Peyer's patch (tissue), 4 donors: ENCODE results near the gene SPACA4.
A peak's percentile ranks its signal among the peaks of the same experiment; 100 is the strongest.

Experiments
- CTCF ChIP-seq, 6 experiments: fragments of 450-650 bp in 4 of 6; fragments of 200-600 bp in 2 of 6; sonication (generic) in 1 of 6; IDR thresholded peaks; one replicate each; pipeline ENCODE4 v1.5.1; 2017 to 2019; ENCODE audit warnings: antibody characterized with exemption in 6 of 6, mild to moderate bottlenecking in 3 of 6, moderate library complexity in 1 of 6
- POLR2A ChIP-seq, 2 donors: fragments of 450-650 bp; IDR thresholded peaks; one replicate each; pipeline ENCODE4 v1.5.1; 2017; ENCODE audit warnings: antibody characterized with exemption in 2 of 2, mild to moderate bottlenecking in 2 of 2, moderate library complexity in 2 of 2

DNA sequence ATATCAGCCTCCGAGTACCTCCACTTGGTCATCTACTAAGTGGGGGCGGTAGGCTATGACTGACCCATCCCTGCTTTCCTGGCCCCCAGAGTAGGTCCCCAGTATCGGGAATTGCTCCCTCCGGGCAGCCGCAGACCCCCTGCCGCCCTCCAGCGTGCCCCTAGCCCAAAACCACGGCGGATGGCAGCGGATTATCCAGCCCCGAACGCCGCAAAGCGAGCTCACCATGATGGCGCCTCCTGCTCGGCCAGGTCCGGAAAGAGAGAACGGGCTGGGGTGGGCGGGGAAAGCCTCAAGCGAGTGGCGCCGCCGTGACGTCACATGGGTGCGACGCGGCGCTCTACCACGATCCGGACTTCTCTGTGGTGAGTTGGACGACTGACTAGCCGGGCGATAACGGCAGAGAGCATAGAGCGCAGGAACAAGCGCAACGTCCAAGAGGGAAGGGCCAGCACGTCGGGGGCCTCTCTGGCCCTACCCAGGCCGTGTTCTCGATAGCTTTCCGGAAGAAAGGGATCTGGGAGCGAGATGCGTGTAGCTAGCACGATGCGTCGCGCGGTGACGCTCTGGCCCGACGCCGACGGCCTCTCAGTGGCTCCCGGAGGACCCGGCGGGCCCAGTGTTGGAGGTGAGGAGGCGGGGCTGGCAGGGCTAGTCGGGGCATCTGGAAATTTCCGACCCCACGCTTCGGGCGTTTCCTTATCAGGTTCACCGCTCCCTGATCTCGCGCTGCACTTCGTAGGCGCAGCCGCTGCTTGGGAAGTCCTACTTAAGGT is 12.6 kb downstream of the SPACA4 start, which contains the start of the genes RPL18 and SPHK2:
- peak; percentile 85 to 97 for TF ChIP-seq POLR2A (IDR thresholded peaks at IDR 0.05)
- TF ChIP-seq CTCF (IDR thresholded peaks at IDR 0.05): peak in 1 of 6 experiments; percentile 7
